Kidney epithelial cell (primary cell): ENCODE results near the gene NOMO2. TPM values are rescaled to one million over a fixed set of nuclear protein-coding genes. Genes with fewer than 3 reads are reported as not detected.
"Not testable (repeated sequence)": the region's sequence is repeated elsewhere in the genome, so short reads cannot be mapped to it uniquely, and the experiment has no call there.

Experiments
- DNase-seq: peaks from one replicate; pipeline ENCODE4 v3.0.0-alpha.2; 2010; ENCODE audit warnings: low read depth
- H3K27me3 ChIP-seq: 2 replicates; pipeline ENCODE4 v1.6.0; 2011; ENCODE audit warnings: low read length; ENCODE audit not compliant: control insufficient read depth, insufficient read depth
- H3K36me3 ChIP-seq: 2 replicates; pipeline ENCODE4 v1.5.1; 2011; ENCODE audit warnings: low read length; ENCODE audit not compliant: control insufficient read depth, insufficient read depth
- H3K4me3 ChIP-seq: 2 replicates; pipeline ENCODE4 v1.5.1; 2011; ENCODE audit warnings: low read depth, mild to moderate bottlenecking, control low read depth, low read length
- total RNA-seq: library from RNA; depleted of rRNA; stranded (reverse); fragments of >200 nt; gene quantifications from 2 replicates; pipeline ENCODE4 v1.2.3, GENCODE V29; 2015

Gene NOMO2
- total RNA-seq, 1 donor from 2014 or later: 137 TPM

DNA sequence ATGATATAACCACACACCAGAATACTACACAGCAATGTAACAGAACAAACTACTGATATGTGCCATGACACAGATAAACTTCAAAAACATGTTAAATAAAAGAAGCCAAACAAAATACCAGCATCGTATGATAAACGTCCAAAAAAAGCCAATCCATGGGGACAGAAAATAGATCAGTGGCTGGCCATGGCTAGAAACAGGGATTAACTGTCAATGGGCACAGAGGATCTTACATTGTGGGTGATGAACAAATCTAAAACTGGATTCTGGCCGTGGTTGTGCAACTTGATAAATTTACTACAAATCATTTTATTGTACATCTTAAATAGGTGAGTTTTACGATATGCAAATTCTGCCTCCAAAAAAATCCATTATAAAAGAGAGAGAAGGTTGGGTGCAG is 35.4 kb downstream of the NOMO2 start:
- not testable (repeated sequence) for H3K27me3 ChIP-seq, H3K36me3 ChIP-seq, H3K4me3 ChIP-seq, DNase-seq

DNA sequence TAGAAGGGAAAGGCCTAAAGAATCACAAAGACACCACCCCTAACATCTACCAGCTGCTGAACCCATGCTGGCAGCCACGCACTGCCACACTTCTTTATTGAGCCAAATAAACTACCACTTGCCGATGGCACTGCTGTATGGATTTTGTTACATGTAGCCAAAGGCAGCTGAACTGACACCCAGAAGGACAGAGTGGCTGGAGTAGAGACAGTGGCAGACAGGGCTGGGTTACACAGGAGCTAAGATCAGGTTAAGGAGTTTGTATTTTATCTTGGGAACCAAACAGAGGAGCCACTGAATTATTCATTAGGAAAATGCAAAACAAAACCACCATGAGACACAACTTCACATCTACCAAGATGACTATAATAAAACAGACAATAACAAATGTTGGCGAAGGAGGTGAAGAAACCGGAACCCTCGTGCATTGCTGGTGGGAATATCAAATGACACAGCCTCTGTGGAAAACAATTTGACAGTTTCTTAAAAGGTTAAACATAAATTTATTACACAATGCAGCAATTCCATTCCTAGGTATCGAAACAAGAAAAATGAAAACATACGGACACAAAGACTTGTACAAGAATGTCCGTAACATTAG is 35.9 kb downstream of the NOMO2 start:
- DNase-seq, H3K27me3 ChIP-seq, H3K4me3 ChIP-seq, H3K36me3 ChIP-seq: not testable (repeated sequence)

DNA sequence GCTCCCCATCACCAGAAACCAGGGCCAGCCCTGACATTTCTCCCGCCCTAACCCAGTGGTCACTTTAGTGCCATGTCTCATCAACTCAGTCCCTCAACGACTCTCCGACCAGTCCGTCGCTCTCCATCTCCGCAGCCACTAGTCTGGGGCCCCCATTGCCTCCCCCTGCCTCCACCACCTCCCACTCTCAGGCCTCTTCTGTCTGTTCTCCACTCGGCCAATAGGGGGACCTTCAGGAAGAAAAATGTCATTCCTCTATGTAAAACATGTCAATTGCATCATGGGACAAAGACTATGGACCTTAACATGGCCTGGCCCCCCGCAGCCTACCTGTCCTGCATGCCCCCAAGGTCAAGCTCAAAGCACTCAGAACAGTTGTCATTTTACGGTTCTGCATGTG is 39.3 kb downstream of the NOMO2 start:
- not testable (repeated sequence) for DNase-seq, H3K36me3 ChIP-seq, H3K4me3 ChIP-seq, H3K27me3 ChIP-seq

DNA sequence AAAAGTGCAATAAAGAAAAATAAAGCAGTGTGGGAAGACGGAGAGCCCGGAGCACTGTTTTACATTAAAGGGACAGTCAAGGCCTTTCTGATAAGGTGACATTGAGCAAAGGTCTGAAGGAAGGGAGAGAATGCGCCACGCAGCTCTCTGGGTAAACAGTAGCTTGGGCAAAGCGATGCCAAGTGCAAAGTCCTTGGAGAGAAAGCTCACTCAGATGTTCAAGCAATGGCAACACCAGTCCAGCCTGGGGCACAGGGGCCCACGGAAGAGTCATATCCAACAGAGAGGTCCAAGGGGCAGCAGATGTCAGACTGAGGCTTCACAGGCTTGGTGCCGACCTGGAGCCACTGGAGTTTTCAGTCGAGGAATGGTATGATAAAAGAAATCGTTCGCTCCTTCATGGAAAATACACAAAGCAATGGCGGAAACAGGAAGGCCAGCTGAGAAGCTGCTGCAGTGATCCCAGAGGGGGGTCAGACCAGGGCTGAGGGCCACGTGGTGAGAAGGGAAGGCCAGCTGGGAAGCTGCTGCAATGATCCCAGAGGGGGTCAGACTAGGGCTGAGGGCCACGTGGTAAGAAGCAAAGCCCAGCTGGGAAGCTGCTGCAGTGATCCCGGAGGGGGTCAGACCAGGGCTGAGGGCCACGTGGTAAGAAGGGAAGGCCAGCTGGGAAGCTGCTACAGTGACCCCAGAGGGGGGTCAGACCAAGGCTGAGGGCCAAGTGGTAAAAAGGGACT is 40.3 kb downstream of the NOMO2 start:
- H3K36me3 ChIP-seq, H3K27me3 ChIP-seq, DNase-seq, H3K4me3 ChIP-seq: not testable (repeated sequence)

DNA sequence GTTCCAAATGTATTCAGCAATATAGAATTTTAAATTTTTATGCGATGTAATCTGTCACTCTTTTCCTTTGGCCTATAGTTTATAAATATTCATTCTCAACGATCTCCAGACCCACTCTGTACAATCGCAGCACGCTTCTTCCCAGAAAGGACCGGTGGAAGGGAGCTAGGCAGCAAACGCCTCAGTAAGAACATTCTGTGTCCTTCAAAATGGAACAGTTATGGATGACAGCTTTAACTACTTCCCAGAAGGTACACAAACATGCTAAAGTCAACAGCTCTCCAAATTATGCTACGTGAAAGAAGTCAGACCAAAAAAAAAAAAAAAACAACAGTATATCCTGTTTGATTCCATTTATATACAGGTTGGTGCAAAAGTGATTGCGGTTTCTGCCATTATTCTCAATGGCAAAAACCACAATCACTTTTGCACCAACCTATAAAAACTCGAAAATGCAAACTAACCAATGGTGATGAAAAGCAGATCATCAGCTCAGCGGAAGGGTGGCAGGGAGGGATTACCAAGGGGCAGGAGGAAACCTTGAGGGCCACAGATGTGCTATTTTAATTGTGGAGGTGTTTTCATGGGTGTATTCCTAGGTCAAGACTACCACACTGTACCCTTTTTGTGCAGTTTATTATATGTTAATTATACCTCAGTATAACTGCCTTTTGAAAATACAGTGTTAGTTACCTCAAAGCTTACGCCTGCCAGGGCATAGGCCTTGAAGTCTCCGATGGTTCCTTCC is 43.2 kb downstream of the NOMO2 start:
- H3K27me3 ChIP-seq, H3K4me3 ChIP-seq, DNase-seq, H3K36me3 ChIP-seq: not testable (repeated sequence)

DNA sequence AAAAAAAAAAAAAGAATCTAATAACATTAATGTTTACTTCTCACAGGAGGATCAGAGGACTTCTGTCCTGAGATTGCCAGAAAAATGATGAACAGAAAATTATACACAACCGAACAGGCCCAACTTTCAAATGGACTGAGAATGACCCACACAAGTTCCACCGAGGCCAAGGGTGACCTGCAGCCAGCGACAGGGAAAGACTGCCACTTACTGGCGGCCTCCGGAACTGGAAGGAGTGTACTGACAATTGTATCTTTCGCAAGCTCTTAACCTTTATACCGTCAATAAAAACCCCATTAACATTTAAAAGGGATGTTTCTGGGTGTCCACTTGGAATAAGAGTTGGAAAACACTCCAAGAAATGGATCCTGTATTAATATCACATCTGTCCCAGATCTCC is 63.5 kb downstream of the NOMO2 start:
- not testable (repeated sequence) for DNase-seq, H3K27me3 ChIP-seq, H3K36me3 ChIP-seq, H3K4me3 ChIP-seq

DNA sequence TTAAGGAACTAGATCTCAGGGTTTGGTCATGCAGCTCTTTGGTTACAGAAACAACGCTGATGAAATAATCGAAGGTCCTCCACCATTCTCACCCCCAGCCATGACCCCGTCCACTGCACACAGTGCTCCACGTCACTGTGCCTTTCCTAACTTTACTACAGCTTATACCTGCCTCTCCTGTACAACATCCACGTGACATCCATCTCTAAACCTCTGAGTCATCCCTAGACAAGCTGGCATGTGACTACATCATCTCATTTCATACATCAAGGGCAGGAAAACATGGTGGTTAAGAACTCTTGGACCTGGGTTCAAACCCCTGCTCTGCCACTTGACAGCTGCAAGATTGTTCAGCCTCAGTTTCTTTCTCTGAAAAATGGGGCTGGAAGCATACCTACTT is 64.9 kb downstream of the NOMO2 start:
- not testable (repeated sequence) for H3K27me3 ChIP-seq, DNase-seq, H3K36me3 ChIP-seq, H3K4me3 ChIP-seq

DNA sequence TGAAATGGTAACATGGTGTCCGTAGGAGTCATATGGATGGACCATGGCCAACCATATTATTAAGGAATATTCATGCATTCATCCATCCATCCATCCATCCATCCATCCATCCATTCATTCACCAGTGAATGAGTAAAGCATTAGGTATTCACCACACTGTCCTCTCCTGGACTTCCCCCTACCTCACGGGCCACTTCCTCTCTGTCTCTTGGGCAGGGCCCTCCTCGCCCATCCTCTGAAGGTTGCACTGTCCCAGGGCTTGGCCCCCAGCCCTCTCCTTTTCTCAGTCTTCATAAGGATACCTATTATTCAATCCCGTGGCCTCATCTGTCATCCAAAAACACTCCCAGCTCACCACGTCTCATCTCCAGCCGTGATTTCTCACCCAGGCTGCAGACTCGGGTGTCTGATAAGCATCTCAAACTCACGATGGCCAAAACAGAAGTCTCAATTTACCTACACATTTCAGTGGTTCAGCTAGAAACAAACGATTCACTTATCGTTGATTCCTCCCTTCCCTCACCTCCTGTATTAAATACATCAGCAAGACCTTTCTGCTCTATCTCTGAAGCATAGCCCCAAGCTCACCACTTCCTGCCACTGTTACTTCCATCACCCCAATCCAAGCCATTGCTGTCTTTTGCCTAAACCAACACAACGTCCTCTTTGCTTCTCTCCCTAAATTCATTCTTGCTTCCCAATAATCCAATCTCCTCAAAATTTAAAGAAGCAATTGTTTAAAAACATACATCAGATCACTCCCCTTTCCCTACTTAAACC is 69.6 kb downstream of the NOMO2 start:
- not testable (repeated sequence) for DNase-seq, H3K36me3 ChIP-seq, H3K4me3 ChIP-seq, H3K27me3 ChIP-seq

DNA sequence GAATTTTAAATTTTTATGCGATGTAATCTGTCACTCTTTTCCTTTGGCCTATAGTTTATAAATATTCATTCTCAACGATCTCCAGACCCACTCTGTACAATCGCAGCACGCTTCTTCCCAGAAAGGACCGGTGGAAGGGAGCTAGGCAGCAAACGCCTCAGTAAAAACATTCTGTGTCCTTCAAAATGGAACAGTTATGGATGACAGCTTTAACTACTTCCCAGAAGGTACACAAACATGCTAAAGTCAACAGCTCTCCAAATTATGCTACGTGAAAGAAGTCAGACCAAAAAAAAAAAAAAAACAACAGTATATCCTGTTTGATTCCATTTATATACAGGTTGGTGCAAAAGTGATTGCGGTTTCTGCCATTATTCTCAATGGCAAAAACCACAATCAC is 125.9 kb downstream of the NOMO2 start:
- not testable (repeated sequence) for H3K4me3 ChIP-seq, H3K36me3 ChIP-seq, DNase-seq, H3K27me3 ChIP-seq

DNA sequence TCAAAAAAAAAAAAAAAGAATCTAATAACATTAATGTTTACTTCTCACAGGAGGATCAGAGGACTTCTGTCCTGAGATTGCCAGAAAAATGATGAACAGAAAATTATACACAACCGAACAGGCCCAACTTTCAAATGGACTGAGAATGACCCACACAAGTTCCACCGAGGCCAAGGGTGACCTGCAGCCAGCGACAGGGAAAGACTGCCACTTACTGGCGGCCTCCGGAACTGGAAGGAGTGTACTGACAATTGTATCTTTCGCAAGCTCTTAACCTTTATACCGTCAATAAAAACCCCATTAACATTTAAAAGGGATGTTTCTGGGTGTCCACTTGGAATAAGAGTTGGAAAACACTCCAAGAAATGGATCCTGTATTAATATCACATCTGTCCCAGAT is 146.1 kb downstream of the NOMO2 start:
- not testable (repeated sequence) for DNase-seq, H3K36me3 ChIP-seq, H3K4me3 ChIP-seq, H3K27me3 ChIP-seq

DNA sequence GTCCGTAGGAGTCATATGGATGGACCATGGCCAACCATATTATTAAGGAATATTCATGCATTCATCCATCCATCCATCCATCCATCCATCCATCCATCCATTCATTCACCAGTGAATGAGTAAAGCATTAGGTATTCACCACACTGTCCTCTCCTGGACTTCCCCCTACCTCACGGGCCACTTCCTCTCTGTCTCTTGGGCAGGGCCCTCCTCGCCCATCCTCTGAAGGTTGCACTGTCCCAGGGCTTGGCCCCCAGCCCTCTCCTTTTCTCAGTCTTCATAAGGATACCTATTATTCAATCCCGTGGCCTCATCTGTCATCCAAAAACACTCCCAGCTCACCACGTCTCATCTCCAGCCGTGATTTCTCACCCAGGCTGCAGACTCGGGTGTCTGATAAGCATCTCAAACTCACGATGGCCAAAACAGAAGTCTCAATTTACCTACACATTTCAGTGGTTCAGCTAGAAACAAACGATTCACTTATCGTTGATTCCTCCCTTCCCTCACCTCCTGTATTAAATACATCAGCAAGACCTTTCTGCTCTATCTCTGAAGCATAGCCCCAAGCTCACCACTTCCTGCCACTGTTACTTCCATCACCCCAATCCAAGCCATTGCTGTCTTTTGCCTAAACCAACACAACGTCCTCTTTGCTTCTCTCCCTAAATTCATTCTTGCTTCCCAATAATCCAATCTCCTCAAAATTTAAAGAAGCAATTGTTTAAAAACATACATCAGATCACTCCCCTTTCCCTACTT is 152.2 kb downstream of the NOMO2 start:
- not testable (repeated sequence) for H3K36me3 ChIP-seq, DNase-seq, H3K27me3 ChIP-seq, H3K4me3 ChIP-seq

DNA sequence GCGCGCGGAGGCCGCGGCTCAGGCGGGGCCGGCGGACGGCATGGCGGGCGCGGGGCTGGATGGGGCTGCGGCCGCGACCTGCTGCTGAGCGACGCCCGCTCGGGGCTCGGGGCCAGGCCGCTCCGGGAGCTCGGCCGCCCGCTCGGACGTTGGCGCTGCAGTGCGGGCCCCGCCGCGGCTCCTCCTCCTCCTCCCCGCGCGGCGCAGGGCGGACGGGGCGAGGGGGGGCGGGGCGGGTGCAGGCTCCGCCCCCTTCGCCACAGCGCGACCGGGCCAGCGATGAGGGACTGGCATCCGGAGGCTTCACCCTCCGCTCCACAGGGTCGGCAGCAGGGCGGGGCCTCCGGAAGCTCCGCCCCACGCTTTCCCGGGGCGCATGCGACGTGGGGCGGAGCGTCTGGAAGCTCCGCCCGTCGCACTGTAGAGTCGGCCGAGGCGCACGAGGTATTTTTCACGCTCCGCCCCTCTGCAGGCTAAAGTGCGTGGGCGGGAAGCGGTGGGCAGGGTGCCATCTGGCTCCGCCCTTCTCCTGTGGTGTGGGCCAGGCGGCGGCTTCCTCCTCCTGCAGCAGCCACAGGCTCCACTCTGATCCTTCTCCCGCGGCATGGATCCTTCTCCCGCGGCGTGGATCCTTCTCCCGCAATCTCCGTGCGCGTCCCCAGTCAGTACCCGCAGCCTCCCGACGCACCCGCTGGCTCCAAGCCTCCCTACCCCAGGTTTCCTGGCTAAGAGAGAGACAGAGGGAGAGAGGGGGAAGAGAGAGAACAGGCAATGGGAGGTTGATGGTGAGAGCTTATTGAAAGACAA is 159.8 kb downstream of the NOMO2 start:
- not testable (repeated sequence) for DNase-seq, H3K36me3 ChIP-seq, H3K27me3 ChIP-seq, H3K4me3 ChIP-seq

DNA sequence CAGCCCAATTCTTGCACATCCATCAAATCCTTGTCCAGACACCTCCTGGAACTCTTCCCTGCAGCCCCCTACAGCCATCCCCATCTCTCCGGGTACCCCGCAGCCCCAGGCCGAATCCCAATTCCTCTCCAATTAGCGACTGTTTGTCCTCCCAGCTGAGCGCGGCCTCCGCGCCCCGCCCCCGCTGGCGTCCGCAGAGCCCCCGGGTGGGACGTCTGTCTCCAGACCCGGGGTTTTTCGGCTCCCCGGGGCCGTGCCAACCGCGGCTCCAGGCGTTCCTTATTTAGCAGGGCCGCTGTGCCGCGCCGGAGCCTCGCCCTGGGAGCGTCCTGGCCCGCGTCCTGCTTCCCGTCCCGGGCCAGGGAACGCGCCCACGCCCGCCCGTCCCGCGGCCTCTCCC is 160.7 kb downstream of the NOMO2 start:
- not testable (repeated sequence) for DNase-seq, H3K27me3 ChIP-seq, H3K36me3 ChIP-seq
- peak overlapping the region; percentile 27 for H3K4me3 ChIP-seq
